Prostate gland (tissue), 2 donors: Measurements from ENCODE around the gene BAG3. TPM values are rescaled to one million over a fixed set of nuclear protein-coding genes. Genes with fewer than 3 reads are reported as not detected.
A peak's percentile ranks its signal among the peaks of the same experiment; 100 is the strongest.

Source experiments
- DNase-seq: peaks from one replicate; pipeline ENCODE4 v3.0.0-alpha.2; 2019; ENCODE audit warnings: low spot score
- H3K27ac ChIP-seq, 2 donors: fragments of 200-600 bp; sonication (generic); 2 replicates each; pipeline ENCODE4 v1.5.1; 2017 to 2019
- H3K27me3 ChIP-seq: fragments of 200-600 bp; sonication (generic); replicated peaks from 2 replicates; pipeline ENCODE4 v1.5.1; 2019; ENCODE audit not compliant: insufficient read depth
- H3K36me3 ChIP-seq, 2 donors: fragments of 200-600 bp; sonication (generic); 1 replicate in 1 of 2; 2 replicates in 1 of 2; pipeline versions ENCODE4 v1.5.1 to v1.8.1; 2017 to 2019
- H3K4me1 ChIP-seq: fragments of 200-600 bp; sonication (generic); replicated peaks from 2 replicates; pipeline ENCODE4 v1.5.1; 2019
- H3K4me3 ChIP-seq, 2 donors: fragments of 200-600 bp; sonication (generic); 2 replicates each; pipeline ENCODE4 v1.5.1; 2017 to 2019
- H3K9me3 ChIP-seq: fragments of 200-600 bp; sonication (generic); 2 replicates; pipeline ENCODE4 v1.5.1; 2017
- CTCF ChIP-seq, 4 experiments: fragments of 200-600 bp in 2 of 4; fragments of 450-650 bp in 2 of 4; sonication (generic) in 2 of 4; IDR thresholded peaks; 1 replicate in 3 of 4; 2 replicates in 1 of 4; pipeline ENCODE4 v1.5.1; 2016 to 2019; ENCODE audit warnings: antibody characterized with exemption in 4 of 4, mild to moderate bottlenecking in 2 of 4, moderate library complexity in 2 of 4
- POLR2A ChIP-seq: fragments of 450-650 bp; IDR thresholded peaks from one replicate; pipeline ENCODE4 v1.6.1; 2016; ENCODE audit warnings: antibody characterized with exemption, mild to moderate bottlenecking
- POLR2AphosphoS5 ChIP-seq: sonication (generic); formaldehyde crosslinking; IDR thresholded peaks from one replicate; pipeline ENCODE4 v1.6.1; 2017; ENCODE audit warnings: antibody characterized with exemption
- WGBS: methylation state at CpG from one replicate; pipeline ENCODE4 v1.1.5; 2018; 5-methylcytosine and 5-hydroxymethylcytosine counted together
- intact Hi-C: fragments of 100-400 bp; cut with DNase I; formaldehyde crosslinking; loops from one replicate; pipeline ENCODE4 v1.14.2; 2022
- total RNA-seq, 2 donors: library from RNA; depleted of rRNA; stranded (reverse); fragments of >200 nt; gene quantifications; one replicate each; pipeline ENCODE4 v1.1.0, GENCODE V29; 2016

The BAG3 gene
- total RNA-seq, 2 donors from 2014 or later = 45.4 to 56.4 TPM

DNA sequence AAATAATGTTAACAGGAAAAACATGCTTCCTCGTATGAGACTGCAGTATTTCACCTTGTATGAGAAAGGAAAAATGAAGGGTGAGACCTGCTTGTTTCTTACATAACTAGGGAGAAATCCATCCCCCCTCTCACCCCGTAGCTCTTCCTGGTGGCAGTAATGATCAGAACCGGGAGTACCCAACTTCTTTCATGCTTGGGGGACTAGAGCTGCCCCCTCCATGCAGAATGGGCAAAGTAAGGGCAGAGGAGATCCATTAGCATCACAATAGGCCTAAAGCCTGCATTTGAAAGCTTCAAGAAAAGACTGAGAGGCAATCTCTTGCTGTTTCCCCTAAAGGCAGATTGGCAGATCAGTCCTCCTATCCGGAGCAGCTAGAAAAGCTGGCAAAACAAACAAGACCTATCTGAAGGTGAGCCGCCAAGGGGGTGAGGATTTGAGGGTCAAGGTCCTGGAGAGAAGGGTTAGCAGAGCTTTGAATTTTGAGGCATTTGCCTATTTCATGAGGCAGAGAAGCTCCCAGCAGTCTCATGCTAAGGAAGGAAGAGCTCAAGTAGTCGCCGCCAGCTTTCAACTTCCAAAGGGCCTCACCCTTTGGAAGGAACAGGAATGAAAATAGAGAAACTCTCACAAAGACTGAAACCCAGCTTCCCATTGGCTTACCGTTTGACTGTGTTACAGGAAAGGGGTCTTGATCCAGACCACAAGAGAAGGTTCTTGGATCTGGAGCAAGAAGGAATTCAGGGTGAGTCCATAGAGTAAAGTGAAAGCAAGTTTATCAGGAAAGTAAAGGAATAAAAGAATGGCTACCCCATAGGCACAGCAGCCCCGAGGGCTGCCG is 36.2 kb downstream of the BAG3 start:
- no peak for DNase-seq
- intact Hi-C loops = loop anchor here (5.0 kb wide), 2 partner anchors 40 to 175 kb away; partner anchors contain the start of gene INPP5F
- Histone ChIP-seq H3K4me1 (peaks cover 4% of the 10 kb centered on the region), H3K9me3 (no peaks in the 10 kb centered on the region), H3K27me3 (no peaks in the 10 kb centered on the region), H3K4me3 (no peak overlapping the region), H3K27ac (peak overlapping the region; percentile 59 to 65), H3K36me3 (no peaks in the 10 kb centered on the region)
- no peak for TF ChIP-seq CTCF (IDR thresholded peaks at IDR 0.05)
- TF ChIP-seq POLR2A = no peak
- WGBS = 63% methylated on average over 10 of the region's 10 CpGs

GRCh38 chr10:119688033-119688508 is 36.9 kb downstream of the BAG3 start:
- intact Hi-C loops = loop anchor here (5.0 kb wide), 2 partner anchors 39 to 174 kb away; partner anchors contain the start of gene INPP5F
- H3K36me3 ChIP-seq = no peaks in the 10 kb centered on the region
- no peak overlapping the region for H3K4me3 ChIP-seq
- DNase-seq = no peak
- H3K27ac ChIP-seq = no peak overlapping the region
- H3K4me1 ChIP-seq = peaks cover 4% of the 10 kb centered on the region
- H3K27me3 ChIP-seq = no peaks in the 10 kb centered on the region
- WGBS = 95% methylated on average over 4 of the region's 4 CpGs
- H3K9me3 ChIP-seq = no peaks in the 10 kb centered on the region
- TF ChIP-seq POLR2A = no peak
- TF ChIP-seq CTCF (IDR thresholded peaks at IDR 0.05) = no peak
- no peak for TF ChIP-seq POLR2AphosphoS5

- Histone ChIP-seq H3K36me3 (no peaks in the 10 kb centered on the region), H3K9me3 (no peaks in the 10 kb centered on the region), H3K27ac (no peak overlapping the region), H3K27me3 (no peaks in the 10 kb centered on the region), H3K4me3 (no peak overlapping the region), H3K4me1 (peaks cover 4% of the 10 kb centered on the region)
- intact Hi-C loops = loop anchor here (5.0 kb wide), 2 partner anchors 38 to 173 kb away; partner anchors contain the start of gene INPP5F
- DNase-seq = no peak
- TF ChIP-seq POLR2AphosphoS5 (no peak), POLR2A (no peak), CTCF (IDR thresholded peaks at IDR 0.05) (no peak)
- WGBS = 85% methylated on average over 6 of the region's 6 CpGs
Observed at GRCh38 chr10:119689016-119689580, 37.9 kb downstream of the BAG3 start.

DNA sequence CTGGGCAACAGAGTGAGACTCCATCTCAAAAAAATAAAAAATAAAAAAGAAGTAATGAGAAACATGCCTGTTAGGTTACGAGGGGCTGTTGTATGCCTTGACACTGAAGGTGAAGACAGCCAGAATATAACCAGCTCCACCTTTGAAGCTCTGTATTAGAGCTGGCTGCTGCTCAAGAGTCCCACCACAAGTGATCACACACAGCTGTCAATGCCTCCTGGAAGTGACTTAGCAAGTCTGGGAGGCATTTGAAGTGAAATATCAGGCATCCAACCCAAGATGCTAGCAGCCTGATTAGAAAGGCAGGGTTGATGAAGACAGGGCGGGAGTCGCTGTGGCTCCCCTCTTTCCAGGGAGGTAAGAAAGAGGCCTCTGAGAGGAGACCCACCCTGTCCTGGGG is 40.5 kb downstream of the BAG3 start:
- no peak for DNase-seq
- intact Hi-C loops = no loop called here
- Histone ChIP-seq H3K4me1 (peaks cover 4% of the 10 kb centered on the region), H3K27me3 (no peaks in the 10 kb centered on the region), H3K36me3 (no peaks in the 10 kb centered on the region), H3K4me3 (no peak overlapping the region), H3K27ac (no peak overlapping the region), H3K9me3 (no peaks in the 10 kb centered on the region)
- WGBS = 86% methylated on average over 3 of the region's 3 CpGs
- no peak for TF ChIP-seq POLR2AphosphoS5
- TF ChIP-seq CTCF (IDR thresholded peaks at IDR 0.05) = no peak
- no peak for TF ChIP-seq POLR2A
